Measurements from ENCODE around the gene ANKRD13B.

DNA sequence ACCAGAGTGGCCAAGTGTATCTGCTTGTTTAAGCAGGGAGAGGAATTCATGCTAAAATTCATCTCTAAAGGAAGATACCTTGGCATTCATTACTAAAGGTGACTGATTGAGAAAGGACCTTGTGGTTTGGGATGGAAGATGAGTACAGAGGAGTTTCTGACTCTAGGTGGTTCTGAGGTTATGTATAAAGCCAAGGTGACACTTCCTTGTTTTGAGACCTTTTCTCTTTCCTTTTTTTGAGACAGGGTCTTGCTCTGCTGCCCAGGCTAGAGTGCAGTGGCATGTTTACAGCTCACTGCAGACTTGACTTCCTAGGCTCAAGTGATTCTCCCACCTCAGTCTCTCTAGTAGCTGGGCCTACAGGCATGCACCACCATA, 35.2 kb upstream of the ANKRD13B start:
- TF ChIP-seq ZNF607 (CRISPR knock-in tag; IDR thresholded peaks at IDR 0.05; ENCODE audit: borderline replicate concordance) (no peak), MXI1 (IDR thresholded peaks at IDR 0.05; ENCODE audit: borderline replicate concordance, low read depth, low read length) (no peak), EZH2 (conservative IDR thresholded peaks at IDR 0.05; ENCODE audit: low read depth, low read length) (no peak), MEIS1 (CRISPR knock-in tag; IDR thresholded peaks at IDR 0.05; ENCODE audit: borderline replicate concordance) (no peak), EP300 (IDR thresholded peaks at IDR 0.05; ENCODE audit: low read depth in 2 of 2, low read length in 2 of 2) (no peak), EP300 (CRISPR knock-in tag; IDR thresholded peaks at IDR 0.05; ENCODE audit: borderline replicate concordance) (no peak), CEBPG (CRISPR knock-in tag; IDR thresholded peaks at IDR 0.05) (no peak), ZNF138 (CRISPR knock-in tag; IDR thresholded peaks at IDR 0.05; ENCODE audit: low read depth) (no peak), POLR2AphosphoS5 (IDR thresholded peaks at IDR 0.05; ENCODE audit: low read depth, low read length) (no peak), CREB1 (IDR thresholded peaks at IDR 0.05) (no peak), CREB1 (CRISPR knock-in tag; IDR thresholded peaks at IDR 0.05) (no peak)
- TF ChIP-seq, protein P1, sequence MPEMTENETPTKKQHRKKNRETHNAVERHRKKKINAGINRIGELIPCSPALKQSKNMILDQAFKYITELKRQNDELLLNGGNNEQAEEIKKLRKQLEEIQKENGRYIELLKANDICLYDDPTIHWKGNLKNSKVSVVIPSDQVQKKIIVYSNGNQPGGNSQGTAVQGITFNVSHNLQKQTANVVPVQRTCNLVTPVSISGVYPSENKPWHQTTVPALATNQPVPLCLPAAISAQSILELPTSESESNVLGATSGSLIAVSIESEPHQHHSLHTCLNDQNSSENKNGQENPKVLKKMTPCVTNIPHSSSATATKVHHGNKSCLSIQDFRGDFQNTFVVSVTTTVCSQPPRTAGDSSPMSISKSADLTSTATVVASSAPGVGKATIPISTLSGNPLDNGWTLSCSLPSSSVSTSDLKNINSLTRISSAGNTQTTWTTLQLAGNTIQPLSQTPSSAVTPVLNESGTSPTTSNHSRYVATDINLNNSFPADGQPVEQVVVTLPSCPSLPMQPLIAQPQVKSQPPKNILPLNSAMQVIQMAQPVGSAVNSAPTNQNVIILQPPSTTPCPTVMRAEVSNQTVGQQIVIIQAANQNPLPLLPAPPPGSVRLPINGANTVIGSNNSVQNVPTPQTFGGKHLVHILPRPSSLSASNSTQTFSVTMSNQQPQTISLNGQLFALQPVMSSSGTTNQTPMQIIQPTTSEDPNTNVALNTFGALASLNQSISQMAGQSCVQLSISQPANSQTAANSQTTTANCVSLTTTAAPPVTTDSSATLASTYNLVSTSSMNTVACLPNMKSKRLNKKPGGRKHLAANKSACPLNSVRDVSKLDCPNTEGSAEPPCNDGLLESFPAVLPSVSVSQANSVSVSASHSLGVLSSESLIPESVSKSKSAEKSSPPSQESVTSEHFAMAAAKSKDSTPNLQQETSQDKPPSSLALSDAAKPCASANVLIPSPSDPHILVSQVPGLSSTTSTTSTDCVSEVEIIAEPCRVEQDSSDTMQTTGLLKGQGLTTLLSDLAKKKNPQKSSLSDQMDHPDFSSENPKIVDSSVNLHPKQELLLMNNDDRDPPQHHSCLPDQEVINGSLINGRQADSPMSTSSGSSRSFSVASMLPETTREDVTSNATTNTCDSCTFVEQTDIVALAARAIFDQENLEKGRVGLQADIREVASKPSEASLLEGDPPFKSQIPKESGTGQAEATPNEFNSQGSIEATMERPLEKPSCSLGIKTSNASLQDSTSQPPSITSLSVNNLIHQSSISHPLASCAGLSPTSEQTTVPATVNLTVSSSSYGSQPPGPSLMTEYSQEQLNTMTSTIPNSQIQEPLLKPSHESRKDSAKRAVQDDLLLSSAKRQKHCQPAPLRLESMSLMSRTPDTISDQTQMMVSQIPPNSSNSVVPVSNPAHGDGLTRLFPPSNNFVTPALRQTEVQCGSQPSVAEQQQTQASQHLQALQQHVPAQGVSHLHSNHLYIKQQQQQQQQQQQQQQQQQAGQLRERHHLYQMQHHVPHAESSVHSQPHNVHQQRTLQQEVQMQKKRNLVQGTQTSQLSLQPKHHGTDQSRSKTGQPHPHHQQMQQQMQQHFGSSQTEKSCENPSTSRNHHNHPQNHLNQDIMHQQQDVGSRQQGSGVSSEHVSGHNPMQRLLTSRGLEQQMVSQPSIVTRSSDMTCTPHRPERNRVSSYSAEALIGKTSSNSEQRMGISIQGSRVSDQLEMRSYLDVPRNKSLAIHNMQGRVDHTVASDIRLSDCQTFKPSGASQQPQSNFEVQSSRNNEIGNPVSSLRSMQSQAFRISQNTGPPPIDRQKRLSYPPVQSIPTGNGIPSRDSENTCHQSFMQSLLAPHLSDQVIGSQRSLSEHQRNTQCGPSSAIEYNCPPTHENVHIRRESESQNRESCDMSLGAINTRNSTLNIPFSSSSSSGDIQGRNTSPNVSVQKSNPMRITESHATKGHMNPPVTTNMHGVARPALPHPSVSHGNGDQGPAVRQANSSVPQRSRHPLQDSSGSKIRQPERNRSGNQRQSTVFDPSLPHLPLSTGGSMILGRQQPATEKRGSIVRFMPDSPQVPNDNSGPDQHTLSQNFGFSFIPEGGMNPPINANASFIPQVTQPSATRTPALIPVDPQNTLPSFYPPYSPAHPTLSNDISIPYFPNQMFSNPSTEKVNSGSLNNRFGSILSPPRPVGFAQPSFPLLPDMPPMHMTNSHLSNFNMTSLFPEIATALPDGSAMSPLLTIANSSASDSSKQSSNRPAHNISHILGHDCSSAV (CRISPR knock-in tag; IDR thresholded peaks at IDR 0.05; ENCODE audit: borderline replicate concordance): no peak
- TF ChIP-seq, protein P2, sequence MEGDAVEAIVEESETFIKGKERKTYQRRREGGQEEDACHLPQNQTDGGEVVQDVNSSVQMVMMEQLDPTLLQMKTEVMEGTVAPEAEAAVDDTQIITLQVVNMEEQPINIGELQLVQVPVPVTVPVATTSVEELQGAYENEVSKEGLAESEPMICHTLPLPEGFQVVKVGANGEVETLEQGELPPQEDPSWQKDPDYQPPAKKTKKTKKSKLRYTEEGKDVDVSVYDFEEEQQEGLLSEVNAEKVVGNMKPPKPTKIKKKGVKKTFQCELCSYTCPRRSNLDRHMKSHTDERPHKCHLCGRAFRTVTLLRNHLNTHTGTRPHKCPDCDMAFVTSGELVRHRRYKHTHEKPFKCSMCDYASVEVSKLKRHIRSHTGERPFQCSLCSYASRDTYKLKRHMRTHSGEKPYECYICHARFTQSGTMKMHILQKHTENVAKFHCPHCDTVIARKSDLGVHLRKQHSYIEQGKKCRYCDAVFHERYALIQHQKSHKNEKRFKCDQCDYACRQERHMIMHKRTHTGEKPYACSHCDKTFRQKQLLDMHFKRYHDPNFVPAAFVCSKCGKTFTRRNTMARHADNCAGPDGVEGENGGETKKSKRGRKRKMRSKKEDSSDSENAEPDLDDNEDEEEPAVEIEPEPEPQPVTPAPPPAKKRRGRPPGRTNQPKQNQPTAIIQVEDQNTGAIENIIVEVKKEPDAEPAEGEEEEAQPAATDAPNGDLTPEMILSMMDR (CRISPR knock-in tag; IDR thresholded peaks at IDR 0.05): no peak
- TF ChIP-seq, protein P3, sequence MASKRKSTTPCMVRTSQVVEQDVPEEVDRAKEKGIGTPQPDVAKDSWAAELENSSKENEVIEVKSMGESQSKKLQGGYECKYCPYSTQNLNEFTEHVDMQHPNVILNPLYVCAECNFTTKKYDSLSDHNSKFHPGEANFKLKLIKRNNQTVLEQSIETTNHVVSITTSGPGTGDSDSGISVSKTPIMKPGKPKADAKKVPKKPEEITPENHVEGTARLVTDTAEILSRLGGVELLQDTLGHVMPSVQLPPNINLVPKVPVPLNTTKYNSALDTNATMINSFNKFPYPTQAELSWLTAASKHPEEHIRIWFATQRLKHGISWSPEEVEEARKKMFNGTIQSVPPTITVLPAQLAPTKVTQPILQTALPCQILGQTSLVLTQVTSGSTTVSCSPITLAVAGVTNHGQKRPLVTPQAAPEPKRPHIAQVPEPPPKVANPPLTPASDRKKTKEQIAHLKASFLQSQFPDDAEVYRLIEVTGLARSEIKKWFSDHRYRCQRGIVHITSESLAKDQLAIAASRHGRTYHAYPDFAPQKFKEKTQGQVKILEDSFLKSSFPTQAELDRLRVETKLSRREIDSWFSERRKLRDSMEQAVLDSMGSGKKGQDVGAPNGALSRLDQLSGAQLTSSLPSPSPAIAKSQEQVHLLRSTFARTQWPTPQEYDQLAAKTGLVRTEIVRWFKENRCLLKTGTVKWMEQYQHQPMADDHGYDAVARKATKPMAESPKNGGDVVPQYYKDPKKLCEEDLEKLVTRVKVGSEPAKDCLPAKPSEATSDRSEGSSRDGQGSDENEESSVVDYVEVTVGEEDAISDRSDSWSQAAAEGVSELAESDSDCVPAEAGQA (IDR thresholded peaks at IDR 0.05; ENCODE audit: low read depth): no peak
- TF ChIP-seq, protein P3 (CRISPR knock-in tag; IDR thresholded peaks at IDR 0.05; ENCODE audit: borderline replicate concordance): no peak
- TF ChIP-seq, protein P4, sequence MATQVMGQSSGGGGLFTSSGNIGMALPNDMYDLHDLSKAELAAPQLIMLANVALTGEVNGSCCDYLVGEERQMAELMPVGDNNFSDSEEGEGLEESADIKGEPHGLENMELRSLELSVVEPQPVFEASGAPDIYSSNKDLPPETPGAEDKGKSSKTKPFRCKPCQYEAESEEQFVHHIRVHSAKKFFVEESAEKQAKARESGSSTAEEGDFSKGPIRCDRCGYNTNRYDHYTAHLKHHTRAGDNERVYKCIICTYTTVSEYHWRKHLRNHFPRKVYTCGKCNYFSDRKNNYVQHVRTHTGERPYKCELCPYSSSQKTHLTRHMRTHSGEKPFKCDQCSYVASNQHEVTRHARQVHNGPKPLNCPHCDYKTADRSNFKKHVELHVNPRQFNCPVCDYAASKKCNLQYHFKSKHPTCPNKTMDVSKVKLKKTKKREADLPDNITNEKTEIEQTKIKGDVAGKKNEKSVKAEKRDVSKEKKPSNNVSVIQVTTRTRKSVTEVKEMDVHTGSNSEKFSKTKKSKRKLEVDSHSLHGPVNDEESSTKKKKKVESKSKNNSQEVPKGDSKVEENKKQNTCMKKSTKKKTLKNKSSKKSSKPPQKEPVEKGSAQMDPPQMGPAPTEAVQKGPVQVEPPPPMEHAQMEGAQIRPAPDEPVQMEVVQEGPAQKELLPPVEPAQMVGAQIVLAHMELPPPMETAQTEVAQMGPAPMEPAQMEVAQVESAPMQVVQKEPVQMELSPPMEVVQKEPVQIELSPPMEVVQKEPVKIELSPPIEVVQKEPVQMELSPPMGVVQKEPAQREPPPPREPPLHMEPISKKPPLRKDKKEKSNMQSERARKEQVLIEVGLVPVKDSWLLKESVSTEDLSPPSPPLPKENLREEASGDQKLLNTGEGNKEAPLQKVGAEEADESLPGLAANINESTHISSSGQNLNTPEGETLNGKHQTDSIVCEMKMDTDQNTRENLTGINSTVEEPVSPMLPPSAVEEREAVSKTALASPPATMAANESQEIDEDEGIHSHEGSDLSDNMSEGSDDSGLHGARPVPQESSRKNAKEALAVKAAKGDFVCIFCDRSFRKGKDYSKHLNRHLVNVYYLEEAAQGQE (IDR thresholded peaks at IDR 0.05; ENCODE audit: borderline replicate concordance in 1 of 2, low read depth in 1 of 2, low read length in 2 of 2): no peak
- TF ChIP-seq, protein P5, sequence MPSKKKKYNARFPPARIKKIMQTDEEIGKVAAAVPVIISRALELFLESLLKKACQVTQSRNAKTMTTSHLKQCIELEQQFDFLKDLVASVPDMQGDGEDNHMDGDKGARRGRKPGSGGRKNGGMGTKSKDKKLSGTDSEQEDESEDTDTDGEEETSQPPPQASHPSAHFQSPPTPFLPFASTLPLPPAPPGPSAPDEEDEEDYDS (CRISPR knock-in tag; IDR thresholded peaks at IDR 0.05): no peak

All from HepG2 (cell line).